GM12878 (cell line): Measurements from ENCODE around the gene GID8. TPM values are rescaled to one million over a fixed set of nuclear protein-coding genes. Genes with fewer than 3 reads are reported as not detected.
A peak's percentile ranks its signal among the peaks of the same experiment; 100 is the strongest.

Experiments used
- ATAC-seq: fragments of 200-7000 bp; cut with Tn5 transposase; 3 replicates; pipeline ENCODE4 v1.9.1; 2020; ENCODE audit warnings: mild to moderate bottlenecking, moderate library complexity
- BruUV-seq: library from RNA; stranded (reverse); fragments of 400-500 nt; replicated peaks from 2 replicates; lab custom pipeline; 2021; lab: Mats Ljungman, UMichigan
- CTCF ChIA-PET: fragments of 300-600 bp; sonication (Branson Sonifier 250); formaldehyde crosslinking; extraction: SDS; loops from one replicate; lab custom pipeline; 2021; ENCODE audit warnings: inconsistent platforms; lab: Yijun Ruan, JAX
- POLR2A ChIA-PET: fragments of 350-600 bp; formaldehyde crosslinking; extraction: SDS; loops from one replicate; lab custom pipeline; 2021; ENCODE audit warnings: inconsistent platforms; lab: Charles Lee
- RAD21 ChIA-PET: fragments of 300-600 bp; sonication (Branson Sonifier 250); formaldehyde crosslinking; loops from one replicate; lab custom pipeline; 2023; ENCODE audit warnings: antibody characterized with exemption; ENCODE audit not compliant: unreplicated experiment; lab: Charles Lee
- SMC1A ChIA-PET: fragments of 300-600 bp; sonication (Branson Sonifier 250); formaldehyde crosslinking; loops from one replicate; lab custom pipeline; 2023; ENCODE audit not compliant: unreplicated experiment, uncharacterized antibody; lab: Charles Lee
- DNase-seq: peaks from one replicate; pipeline ENCODE4 v3.0.0-alpha.2; 2011; ENCODE audit warnings: low read depth, low spot score
- FAIRE-seq: peaks from 3 replicates; lab custom pipeline; 2011; peaks lifted over from hg19 to GRCh38; lab: Jason Lieb, UNC
- H2AFZ ChIP-seq: 2 replicates; pipeline ENCODE4 v1.6.0; 2011; ENCODE audit warnings: low read depth, low read length, control low read depth; ENCODE audit not compliant: control insufficient read depth
- H3K27ac ChIP-seq: 2 replicates; pipeline ENCODE4 v1.5.1; 2011; ENCODE audit warnings: control low read depth; ENCODE audit not compliant: control insufficient read depth, insufficient read depth
- H3K27me3 ChIP-seq, 2 experiments: replicated peaks in 1 of 2; 2 replicates each; pipeline versions ENCODE4 v1.6.0 to v1.6.1; 2011; ENCODE audit warnings: low read length in 1 of 2; ENCODE audit not compliant: control insufficient read depth in 2 of 2, insufficient read depth in 2 of 2
- H3K36me3 ChIP-seq, 2 experiments: 2 replicates each; pipeline ENCODE4 v1.5.1; 2011; ENCODE audit warnings: low read length in 1 of 2; ENCODE audit not compliant: control insufficient read depth in 2 of 2, insufficient read depth in 2 of 2
- H3K4me1 ChIP-seq: 2 replicates; pipeline ENCODE4 v1.6.1; 2011; ENCODE audit warnings: mild to moderate bottlenecking, low read length, moderate library complexity, mixed read lengths; ENCODE audit not compliant: control insufficient read depth, insufficient read depth
- H3K4me2 ChIP-seq: 2 replicates; pipeline ENCODE4 v1.6.0; 2011; ENCODE audit warnings: control low read depth; ENCODE audit not compliant: control insufficient read depth, insufficient read depth
- H3K4me3 ChIP-seq: fragments of 200-600 bp; sonication (generic); 2 replicates; pipeline ENCODE4 v1.5.1; 2016
- H3K79me2 ChIP-seq: 2 replicates; pipeline ENCODE4 v1.6.0; 2011; ENCODE audit warnings: low read length; ENCODE audit not compliant: control insufficient read depth, insufficient read depth
- H3K9ac ChIP-seq: 2 replicates; pipeline ENCODE4 v1.8.0; 2011; ENCODE audit warnings: low read length, control low read depth, mixed read lengths; ENCODE audit not compliant: control insufficient read depth, insufficient read depth
- H3K9me3 ChIP-seq: replicated peaks from 3 replicates; pipeline ENCODE4 v1.5.1; 2011; ENCODE audit warnings: mild to moderate bottlenecking, low read length; ENCODE audit not compliant: control insufficient read depth, insufficient read depth
- H4K20me1 ChIP-seq: 2 replicates; pipeline ENCODE4 v1.6.0; 2011; ENCODE audit not compliant: control insufficient read depth, insufficient read depth
- MEF2A ChIP-seq: IDR thresholded peaks from 2 replicates; pipeline ENCODE4 v1.6.1; 2011; ENCODE audit warnings: low read depth, mild to moderate bottlenecking, low read length, moderate library complexity; ENCODE audit not compliant: insufficient read depth
- NKRF ChIP-seq: fragments of 450-650 bp; conservative IDR thresholded peaks from 2 replicates; pipeline ENCODE4 v1.6.1; 2017; ENCODE audit warnings: mild to moderate bottlenecking, moderate library complexity
- WGBS: methylation state at CpG from one replicate; pipeline ENCODE4 v1.1.6; 2016; ENCODE audit warnings: low lambda C conversion rate; ENCODE audit not compliant: insufficient replicate concordance, insufficient coverage; ENCODE audit errors: missing lambda C conversion rate; 5-methylcytosine and 5-hydroxymethylcytosine counted together
- in situ Hi-C: fragments of 300-500 bp; cut with MboI; formaldehyde crosslinking; loops from 9 replicates; pipeline ENCODE4 v1.14.3; 2018; ENCODE audit warnings: mixed read lengths
- intact Hi-C: fragments of 100-400 bp; cut with micrococcal nuclease; formaldehyde crosslinking; loops from one replicate; pipeline ENCODE4 v1.14.2; 2022; ENCODE audit not compliant: unreplicated experiment
- polyA plus RNA-seq, 11 experiments: library from polyadenylated mRNA; depleted of rRNA in 4 of 11; unstranded in 6 of 11; stranded (reverse) in 5 of 11; fragments of >200 nt; fragmentation: Nextera tagmentation in 4 of 11; fragmentation: Illumina TruSeq in 1 of 11; extraction: Ambion mirVana in 4 of 11; extraction: Trizol in 1 of 11; gene quantifications; 1 replicate in 1 of 11; 2 replicates in 10 of 11; pipeline versions ENCODE4 v1.2.1 to v1.2.3, GENCODE V29; 2011 to 2016; ENCODE audit warnings: inconsistent platforms in 2 of 11, missing spikeins in 2 of 11, low read depth in 1 of 11
- total RNA-seq, 4 experiments: library from RNA; depleted of rRNA in 3 of 4; stranded (reverse); fragments of >200 nt in 3 of 4; fragmentation: Illumina TruSeq in 1 of 4; extraction: Trizol in 1 of 4; gene quantifications; 2 replicates each; pipeline versions ENCODE4 v1.2.1 to v1.2.3, GENCODE V29; 2013 to 2021

Gene GID8
- total and polyA plus RNA-seq, 10 of the 15 experiments (the other 5 are each of a cell fraction or from before 2014, with no cell fraction given), result 12.0 to 33.8 (median 22.2) TPM

GRCh38 chr20:62925076-62925419 lies 12.9 kb upstream of the GID8 start:
- DNase-seq, result no peak
- H3K27ac ChIP-seq, result peak overlapping the region; percentile 96
- peak overlapping the region; percentile 83 for H3K9ac ChIP-seq
- BruUV-seq, result no TSS peak
- in situ Hi-C loops (no loop called here), intact Hi-C loops (no loop called here)
- H3K27me3 ChIP-seq, result no peaks in the 10 kb centered on the region
- peaks cover 30% of the 10 kb centered on the region for H3K4me1 ChIP-seq
- CTCF ChIA-PET, result interaction anchor here (0.6 to 2.6 kb wide), 5 partner anchors 9 to 87 kb away, joined by 3 to 14 read pairs (median 5); no protein-coding TSS in a partner anchor
- FAIRE-seq, result no peak
- H3K4me3 ChIP-seq, result peak overlapping the region; percentile 64
- peaks cover 99% of the 10 kb centered on the region for H3K79me2 ChIP-seq
- H4K20me1 ChIP-seq, result peaks cover 17% of the 10 kb centered on the region
- H3K9me3 ChIP-seq, result no peaks in the 10 kb centered on the region
- H2AFZ ChIP-seq, result no peak overlapping the region
- no peak for ATAC-seq
- no peaks in the 10 kb centered on the region; a peak in 1 of 4 replicates for H3K36me3 ChIP-seq
- SMC1A ChIA-PET, result interaction anchor here (1.1 to 2.1 kb wide), 4 partner anchors 23 to 47 kb away, joined by 3 to 5 read pairs (median 4); no protein-coding TSS in a partner anchor
- TF ChIP-seq NKRF (0 out of 2 replicates have a peak, but pooled peaks have one; percentile 8), MEF2A (no peak)
- TF ChIP-seq, all 136 proteins: peak for 1
- 0% methylated on average over 4 of the region's 4 CpGs for WGBS
- peak overlapping the region; percentile 96 for H3K4me2 ChIP-seq
- RAD21 ChIA-PET, result interaction anchor here (0.6 to 1.8 kb wide), 5 partner anchors 10 to 102 kb away, joined by 3 to 5 read pairs (median 4); no protein-coding TSS in a partner anchor
- POLR2A ChIA-PET, result interaction anchor here (0.7 to 5.4 kb wide), 6 partner anchors 9 to 88 kb away, joined by 3 to 59 read pairs (median 6); partner anchors contain the start of genes GID8, SLC17A9 and TCFL5
